Activated naive CD8-positive, alpha-beta T cell treated with anti-CD3 and anti-CD28 coated beads, Interleukin-2, amount 50 U/mL, for 16 hours (primary cell): ENCODE measurements around the gene PTH1R.

ENCODE experiments used
- DNase-seq: peaks from one replicate; pipeline ENCODE4 v3.0.0-alpha.2; 2020; ENCODE audit warnings: low read depth, low spot score

The PTH1R gene

GRCh38 chr3:46849686-46850467 is 27.6 kb upstream of the PTH1R start:
- DNase-seq = no peak

DNA sequence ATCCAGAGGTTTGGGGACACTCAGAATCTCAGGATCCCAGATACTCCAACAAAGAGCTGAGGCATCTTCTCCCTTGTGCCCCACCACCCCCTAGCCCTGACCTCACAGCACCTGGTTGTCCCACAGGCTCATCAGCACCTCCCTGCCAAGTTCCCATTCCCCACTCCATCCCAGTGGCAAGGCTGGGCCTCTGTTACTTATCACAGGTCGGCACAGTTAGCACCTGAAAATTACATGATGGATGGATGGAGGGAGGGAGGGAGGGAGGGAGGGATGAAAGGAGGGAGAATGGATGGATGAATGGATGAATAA is 27.1 kb upstream of the PTH1R start:
- DNase-seq = no peak

- DNase-seq = no peak
These were observed 25.9 kb upstream of the PTH1R start for GRCh38 chr3:46851364-46852333.

GRCh38 chr3:46852334-46852720 is 25.2 kb upstream of the PTH1R start:
- DNase-seq = no peak

GRCh38 chr3:46852839-46853355 is 24.6 kb upstream of the PTH1R start:
- no peak for DNase-seq

DNA sequence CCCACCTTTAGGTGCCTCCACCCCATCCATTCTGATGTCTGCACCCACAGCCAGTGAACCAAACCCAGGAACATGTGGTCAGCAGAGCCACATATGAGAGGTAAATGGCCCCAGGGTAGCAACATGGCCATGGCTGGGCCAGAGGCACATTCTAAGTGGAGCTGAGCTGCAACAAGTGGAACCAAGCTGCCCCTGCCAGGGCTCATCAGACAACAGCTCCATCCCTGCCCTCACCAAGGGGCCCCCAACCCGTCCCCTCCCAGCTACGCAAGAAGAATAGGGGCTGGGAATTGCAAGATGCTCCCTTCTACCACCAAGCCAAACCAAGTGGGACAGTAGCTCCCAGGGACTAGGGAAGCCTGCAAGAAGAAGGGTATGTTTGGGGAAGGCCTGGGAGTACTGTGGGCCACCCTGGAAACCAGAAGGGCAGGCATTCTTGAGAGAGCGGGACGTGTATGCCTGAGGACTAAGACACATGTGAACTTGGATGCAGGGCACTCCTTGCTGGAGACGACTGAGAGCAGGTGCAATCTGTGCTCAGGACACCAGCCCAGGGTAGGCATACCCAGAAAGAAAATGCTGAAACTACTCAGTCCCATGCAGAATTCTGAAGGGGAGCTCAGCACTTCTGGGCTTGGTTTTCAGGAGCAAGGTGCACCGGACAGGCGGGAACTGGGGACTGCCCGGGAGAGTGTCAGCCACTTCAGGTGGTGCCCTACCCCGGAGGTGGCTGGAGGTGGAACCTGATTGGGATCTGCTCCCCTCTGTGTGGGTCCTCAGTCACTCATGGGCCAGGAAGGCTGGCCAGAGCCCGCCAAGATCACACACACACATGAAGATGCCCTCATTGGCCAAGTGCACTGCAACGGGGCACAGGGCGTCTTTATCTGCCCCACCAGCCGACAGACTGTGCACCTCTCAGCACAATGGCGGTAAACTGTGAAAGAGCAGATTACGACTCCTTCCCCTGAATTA is 23.8 kb upstream of the PTH1R start:
- no peak for DNase-seq

- no peak for DNase-seq
These were observed 22.9 kb upstream of the PTH1R start for GRCh38 chr3:46854555-46854991.

- DNase-seq = no peak
These were observed 20.7 kb upstream of the PTH1R start for GRCh38 chr3:46856576-46857471.

GRCh38 chr3:46857485-46858341 is 19.8 kb upstream of the PTH1R start:
- no peak for DNase-seq

DNA sequence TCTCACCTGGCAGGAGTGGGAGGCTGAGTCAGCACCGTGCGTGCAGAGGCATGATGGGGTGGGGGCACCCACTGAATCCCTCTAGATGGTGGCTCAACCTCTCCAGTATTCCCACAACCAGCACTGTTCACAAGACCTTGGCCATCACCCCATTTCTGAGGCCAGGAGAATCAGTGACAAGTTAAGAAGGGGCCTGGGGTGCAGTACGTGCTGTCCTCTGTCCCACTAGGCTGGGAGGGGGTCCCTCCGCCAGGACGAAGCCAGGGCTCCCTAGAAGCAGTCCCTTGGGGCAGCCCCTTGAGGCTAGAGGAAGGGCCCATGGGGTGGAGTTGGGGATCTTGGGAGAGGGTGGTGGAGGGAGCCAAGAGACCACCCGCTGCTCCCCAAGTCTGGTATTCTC is 19.1 kb upstream of the PTH1R start:
- DNase-seq = no peak

GRCh38 chr3:46859001-46859710 is 18.4 kb upstream of the PTH1R start:
- no peak for DNase-seq

GRCh38 chr3:46860017-46860809 is 17.3 kb upstream of the PTH1R start:
- no peak for DNase-seq

DNA sequence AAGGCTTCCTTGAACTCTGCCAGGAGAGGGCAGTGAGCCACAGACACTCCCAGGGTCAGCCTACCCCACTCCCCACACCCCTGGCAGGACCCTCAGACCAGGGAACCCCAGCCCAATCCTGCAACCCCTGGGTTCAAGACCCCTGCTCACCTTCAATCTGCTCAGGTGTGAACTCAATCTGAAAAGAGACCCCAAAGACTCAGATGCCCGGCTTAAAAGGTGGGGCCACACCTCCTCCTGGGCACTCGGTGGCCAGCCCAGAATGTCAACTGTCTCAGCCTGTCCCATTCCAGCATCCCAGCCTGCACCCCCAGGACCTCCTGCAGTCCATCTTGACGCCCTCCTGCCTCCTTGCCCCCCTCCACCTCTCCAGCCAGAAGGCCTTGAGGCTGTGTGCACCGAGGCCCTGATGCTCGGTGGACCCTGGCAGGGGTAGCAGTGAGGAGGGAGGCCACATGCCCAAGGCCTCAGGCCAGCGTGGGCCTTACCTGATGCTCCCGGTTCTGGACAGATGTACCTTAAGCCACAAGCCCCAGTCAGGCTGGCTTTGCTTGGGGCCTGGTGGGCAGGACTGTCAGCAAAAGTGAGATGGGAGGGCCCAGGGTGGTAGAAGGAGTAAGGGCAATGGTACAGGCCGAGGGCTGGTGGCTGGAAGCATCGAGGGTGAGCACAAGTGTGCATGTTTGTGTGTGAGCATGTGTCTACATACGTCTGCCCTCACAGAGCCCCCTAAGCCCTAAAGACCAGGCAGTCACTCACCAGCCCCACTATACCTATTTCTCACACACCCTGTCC is 16.5 kb upstream of the PTH1R start:
- no peak for DNase-seq

DNA sequence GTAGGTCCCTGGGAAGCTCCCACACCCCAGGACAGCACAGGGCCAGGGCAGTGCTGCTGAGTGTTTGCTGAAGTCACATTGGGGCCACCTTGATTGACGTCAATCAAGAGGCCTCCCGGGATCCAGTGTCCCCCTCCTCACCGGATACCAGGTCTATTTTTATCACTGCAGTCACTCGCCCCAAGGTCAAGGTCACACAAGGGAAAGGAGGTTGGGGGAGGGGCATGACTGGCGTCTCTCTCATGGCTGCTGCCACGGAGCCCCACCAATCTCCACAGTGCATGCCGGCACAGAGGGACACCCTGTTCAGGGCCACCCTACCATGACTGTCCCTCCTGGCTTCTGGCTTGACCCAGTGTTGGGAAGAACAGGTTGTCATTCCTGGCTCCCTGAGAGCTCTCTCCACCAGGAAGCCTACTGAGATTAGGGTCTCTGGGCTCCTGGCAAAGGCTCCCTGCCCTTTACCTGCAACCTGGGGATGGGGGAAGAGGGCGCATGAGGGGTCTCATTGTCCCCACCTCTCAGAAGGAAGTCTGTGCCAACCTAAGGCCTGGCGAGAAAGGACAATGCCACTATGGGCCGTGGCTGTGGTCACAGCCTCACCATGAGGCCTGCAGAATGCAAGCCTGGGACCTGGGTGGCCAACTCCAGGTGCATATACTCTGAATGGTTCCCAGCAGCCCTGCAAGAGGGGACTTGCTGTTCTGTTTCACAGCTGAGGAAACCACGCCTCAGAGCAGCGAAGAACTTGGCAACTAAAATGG is 15.7 kb upstream of the PTH1R start:
- no peak for DNase-seq

GRCh38 chr3:46862369-46863025 is 15.0 kb upstream of the PTH1R start:
- DNase-seq = no peak

DNA sequence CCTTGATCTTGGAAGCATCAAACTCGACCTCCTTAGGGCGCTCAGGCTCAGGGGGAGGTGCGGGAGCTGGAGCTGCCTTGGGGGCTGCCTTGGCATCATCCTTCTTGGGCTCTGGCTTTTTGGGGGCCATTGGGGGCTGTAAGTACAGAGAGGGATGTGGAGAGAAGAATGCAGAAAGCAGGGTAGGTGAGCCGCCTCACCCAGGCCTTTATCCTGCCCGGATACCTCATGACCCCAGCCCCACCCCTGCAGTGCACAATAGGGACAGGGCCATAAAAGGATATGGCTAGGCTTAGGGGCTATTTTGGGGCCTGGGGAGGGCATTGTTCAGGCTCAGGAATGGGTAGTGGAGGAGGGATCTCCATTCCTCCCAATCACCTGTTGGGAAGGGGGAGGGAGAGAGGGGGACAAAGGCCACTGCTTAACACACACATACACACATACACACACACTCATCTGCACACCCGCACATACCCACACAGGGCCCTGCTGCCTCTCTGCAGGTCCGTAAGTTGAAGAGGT is 14.2 kb upstream of the PTH1R start, which contains the start of gene MYL3:
Gene MYL3, minus strand, starts transcription at position 184 of the 522 bp plus-strand sequence. Its CDS starts 54 bp downstream, at position 130.
- DNase-seq = no peak
